HG03060 (cell line): ENCODE measurements around the gene SLX4IP.
"Not testable (repeated sequence)": the region's sequence is repeated elsewhere in the genome, so short reads cannot be mapped to it uniquely, and the experiment has no call there.

Experiments
- ATAC-seq: cut with Tn5 transposase; IDR thresholded peaks from one replicate; pipeline ENCODE4 v1.9.1; 2021; ENCODE audit warnings: low read depth, moderate number of reproducible peaks; ENCODE audit not compliant: unreplicated experiment

Gene SLX4IP

GRCh38 chr20:10591946-10592521 lies 156.9 kb downstream of the SLX4IP start:
- ATAC-seq, result no peak

GRCh38 chr20:10594296-10594868 lies 159.3 kb downstream of the SLX4IP start:
- ATAC-seq, result no peak

DNA sequence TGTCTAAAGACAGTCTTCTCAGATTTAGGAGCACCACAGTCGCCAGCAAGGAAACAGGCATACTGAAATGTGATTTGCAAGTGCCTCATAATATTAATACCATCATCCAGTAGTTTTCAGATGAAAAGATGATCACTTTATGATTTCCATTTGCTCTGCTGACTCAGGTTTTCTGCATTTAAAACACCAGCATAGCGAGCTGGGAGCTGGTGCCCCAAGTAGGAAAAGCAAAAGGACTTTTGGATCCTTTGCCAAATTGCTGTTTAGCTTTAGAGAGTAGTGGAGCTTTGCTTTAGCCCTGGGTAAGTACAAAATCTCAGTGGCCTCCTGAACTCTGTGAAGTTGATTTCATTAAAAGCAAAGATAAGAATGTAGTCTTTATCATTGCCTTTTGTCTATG lies 160.2 kb downstream of the SLX4IP start:
- no peak for ATAC-seq

- ATAC-seq, result no peak
Measured at GRCh38 chr20:10595985-10596384, 160.9 kb downstream of the SLX4IP start.

- ATAC-seq, result no peak
Measured at GRCh38 chr20:10596710-10597121, 161.6 kb downstream of the SLX4IP start.

DNA sequence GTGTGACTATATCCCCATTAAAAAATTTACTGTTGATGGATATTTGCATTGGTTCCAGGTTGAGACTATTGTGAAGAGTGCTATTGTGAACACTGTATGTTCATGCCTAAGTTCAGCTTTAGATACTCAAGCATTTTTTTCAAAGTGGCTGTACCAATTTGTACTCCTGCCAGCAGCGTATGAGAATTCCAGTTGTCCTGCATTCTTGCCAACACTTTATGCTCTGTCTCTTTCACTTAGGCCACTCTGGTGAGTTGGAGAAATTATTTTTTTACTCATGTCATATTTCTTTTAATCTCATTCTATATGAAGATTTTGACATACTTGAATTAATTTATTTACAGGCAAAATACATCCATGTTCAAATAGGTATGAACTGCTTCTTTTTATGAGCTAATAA lies 162.5 kb downstream of the SLX4IP start:
- no peak for ATAC-seq

DNA sequence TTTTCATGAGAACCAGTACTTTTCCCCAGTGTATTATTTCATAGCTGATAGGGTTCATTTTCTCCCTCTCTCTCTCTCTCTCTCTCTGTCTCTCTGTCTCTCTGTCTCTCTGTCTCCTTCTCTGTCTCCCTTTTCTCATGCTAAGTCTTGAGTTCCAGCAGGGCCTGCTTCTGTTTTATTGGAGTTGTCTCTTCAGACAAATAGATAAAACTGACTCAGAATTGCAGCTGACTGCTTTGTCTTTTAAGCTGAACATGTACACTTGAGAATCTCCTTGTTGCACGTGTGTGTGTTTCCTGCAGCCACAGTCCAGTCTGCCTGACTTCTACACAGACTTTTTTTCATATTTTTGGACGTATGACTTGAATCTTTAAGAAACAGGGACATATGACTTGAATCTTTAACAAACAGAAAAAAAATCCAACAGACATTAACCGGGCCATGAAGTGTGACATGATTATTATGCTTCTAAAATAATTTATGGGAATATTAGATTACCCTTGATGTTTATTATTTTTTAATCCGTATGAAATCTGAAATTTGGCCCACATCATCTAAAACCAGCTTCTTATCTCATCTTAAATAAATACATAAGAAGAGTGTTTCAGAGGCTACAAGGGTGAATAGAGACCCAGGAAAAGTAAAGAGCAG lies 167.2 kb downstream of the SLX4IP start:
- no peak for ATAC-seq

GRCh38 chr20:10603378-10603777 lies 168.3 kb downstream of the SLX4IP start:
- ATAC-seq, result no peak

GRCh38 chr20:10603971-10604864 lies 169.1 kb downstream of the SLX4IP start:
- no peak for ATAC-seq

- ATAC-seq, result no peak
Measured at GRCh38 chr20:10604865-10605440, 169.8 kb downstream of the SLX4IP start.

GRCh38 chr20:10605547-10606195 lies 170.6 kb downstream of the SLX4IP start:
- ATAC-seq, result no peak

DNA sequence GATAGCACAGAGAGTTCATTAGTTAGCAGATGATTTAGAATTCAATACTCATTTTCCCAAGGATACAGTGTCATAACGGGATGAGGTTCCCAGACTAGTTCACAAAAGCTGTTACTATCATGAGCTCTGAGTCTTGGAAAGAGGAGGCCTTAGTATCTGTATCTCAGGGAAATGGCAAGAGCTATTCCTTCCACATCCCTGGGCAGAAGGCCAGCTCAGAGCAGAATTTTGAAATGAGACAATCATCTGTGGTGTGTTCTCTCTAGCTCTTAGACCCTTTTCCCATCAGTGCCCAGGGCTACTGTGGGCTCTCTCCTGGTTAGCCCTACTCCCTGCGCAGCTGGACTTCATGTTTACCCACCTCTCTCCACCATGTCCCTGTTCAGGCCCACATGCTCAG lies 174.2 kb downstream of the SLX4IP start:
- no peak for ATAC-seq

DNA sequence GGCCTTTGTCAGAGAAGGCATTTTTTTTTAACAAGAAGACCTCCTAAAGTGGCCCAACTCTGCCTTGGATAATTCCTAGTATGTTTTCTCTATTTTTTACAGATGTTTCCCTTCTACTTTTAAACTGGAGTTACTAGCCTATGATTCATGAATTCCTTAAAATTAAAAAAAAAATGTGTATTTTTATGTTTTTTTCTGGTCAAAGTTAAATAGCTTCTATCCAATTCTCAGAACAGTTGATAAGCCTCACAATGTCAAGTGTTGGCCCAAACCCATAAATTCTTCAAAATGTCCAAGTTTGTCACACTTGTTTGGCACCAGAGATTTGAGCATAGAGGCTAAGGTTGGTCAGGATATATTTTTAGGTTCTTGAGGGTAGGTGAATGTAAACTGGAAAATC lies 174.7 kb downstream of the SLX4IP start:
- no peak for ATAC-seq

DNA sequence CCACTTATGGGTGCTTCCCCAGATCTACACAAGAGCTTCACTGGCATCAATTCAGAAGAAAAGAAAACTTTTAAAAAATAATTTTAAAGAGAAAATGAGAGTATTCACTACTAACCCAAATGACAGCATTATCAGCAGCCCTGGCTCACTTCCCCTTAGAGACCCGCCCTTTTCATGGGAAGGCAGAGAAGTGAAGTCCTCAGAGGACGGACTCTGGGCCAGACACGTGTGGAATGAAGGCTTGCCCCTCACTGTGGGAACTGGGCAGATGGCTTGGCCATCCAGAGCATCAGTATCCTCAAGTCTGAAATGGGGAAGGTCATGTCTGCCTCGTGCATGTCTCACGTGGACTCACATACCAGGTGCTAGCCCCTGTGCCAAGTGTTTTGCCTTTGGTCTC lies 175.1 kb downstream of the SLX4IP start:
- no peak for ATAC-seq

DNA sequence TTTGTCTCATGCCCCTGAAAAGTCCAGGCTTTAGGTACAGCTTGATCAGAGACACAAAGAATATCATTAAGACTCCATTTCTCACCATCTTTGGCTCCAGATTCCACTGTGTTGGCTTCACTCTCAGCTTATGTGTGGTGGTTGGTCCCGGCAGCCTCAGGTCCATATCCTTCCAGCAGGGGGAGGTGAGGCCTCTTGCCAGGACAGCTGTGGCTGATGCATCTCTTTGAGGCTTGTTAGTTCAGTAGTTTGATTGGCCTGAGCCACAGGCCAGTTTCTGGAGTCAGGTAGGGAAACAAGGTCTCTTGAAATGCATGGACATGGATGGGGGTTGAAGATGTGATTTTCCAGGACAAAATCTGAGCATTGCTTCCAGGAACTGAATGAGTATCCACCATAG lies 176.3 kb downstream of the SLX4IP start:
- ATAC-seq, result no peak

GRCh38 chr20:10613426-10613825 lies 178.3 kb downstream of the SLX4IP start:
- not testable (repeated sequence) for ATAC-seq

DNA sequence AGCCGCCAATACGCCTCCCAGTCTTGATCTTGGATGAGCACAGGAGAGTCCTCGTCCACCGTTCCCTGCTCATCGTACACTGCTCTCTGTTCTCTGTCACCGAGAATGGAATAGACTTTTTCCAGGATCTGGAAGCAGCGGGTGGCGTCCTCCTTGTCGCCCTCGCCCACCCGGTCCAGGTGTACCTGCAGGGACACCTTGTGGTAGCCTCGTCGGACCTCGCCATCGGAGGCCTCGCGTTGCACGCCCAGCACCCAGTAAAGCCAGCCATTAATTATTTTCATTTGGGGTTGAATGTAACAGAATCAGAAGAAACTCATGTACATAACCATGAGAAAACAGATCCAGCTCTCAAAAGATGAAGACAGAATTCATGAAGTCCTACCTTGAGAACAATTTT lies 178.8 kb downstream of the SLX4IP start:
- ATAC-seq, result no peak

GRCh38 chr20:10616212-10616611 lies 181.1 kb downstream of the SLX4IP start:
- ATAC-seq, result no peak

- ATAC-seq, result not testable (repeated sequence)
Measured at GRCh38 chr20:10617549-10618133, 182.5 kb downstream of the SLX4IP start.
